Measurements from ENCODE around the gene CFAP92. TPM values are rescaled to one million over a fixed set of nuclear protein-coding genes. Genes with fewer than 3 reads are reported as not detected.

Gene CFAP92
- total RNA-seq, 1 donor from 2014 or later: 1.6 TPM

DNA sequence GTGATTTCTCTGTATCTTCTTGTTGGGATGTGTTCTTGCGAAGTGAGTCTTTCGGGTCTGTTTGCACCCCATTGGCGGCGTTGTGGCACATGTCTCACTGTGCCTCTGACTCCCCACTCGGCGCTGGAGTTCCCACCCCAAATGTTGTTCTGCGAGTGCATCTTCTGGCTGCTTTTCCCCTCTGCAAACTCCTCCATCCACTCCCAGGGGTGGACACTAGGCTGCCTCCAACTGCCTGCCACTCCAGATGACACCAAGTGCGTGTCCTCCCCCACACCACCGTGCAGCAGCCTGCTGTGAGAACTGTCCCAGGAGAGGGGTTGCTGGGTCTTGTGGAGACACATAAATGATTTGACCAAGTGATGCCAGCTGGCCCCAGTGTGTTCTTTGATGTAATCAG lies 24.9 kb upstream of the CFAP92 start:
- H3K27ac ChIP-seq (ENCODE audit: low read depth, low read length): no peak overlapping the region

DNA sequence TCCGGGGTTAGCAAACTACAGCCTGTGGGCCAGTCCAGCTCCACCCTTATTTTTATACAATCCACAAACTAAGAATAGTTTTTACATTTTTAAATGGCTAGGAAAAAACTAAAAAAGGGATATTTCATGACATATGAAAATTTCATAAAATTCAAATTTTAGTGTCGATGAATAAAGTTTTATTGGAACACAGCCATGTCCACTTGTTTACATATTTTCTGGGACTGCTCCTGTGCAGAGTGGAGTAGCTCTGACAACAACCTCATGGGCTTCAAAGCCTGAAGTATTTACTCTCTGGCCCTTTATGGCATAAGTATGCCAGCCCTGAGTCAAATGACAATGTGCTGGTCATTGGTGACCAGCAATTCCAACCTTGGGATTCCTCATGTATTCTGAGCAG lies 24.4 kb upstream of the CFAP92 start:
- Histone ChIP-seq H3K4me3 (ENCODE audit: low read length in 3 of 3) (no peak overlapping the region), H3K4me1 (ENCODE audit: control insufficient read depth in 3 of 3, insufficient read depth in 3 of 3, low read length in 3 of 3) (peaks cover 19 to 27% (median 22%) of the 10 kb centered on the region in 3 donors), H3K27ac (ENCODE audit: low read depth, low read length) (no peak overlapping the region), H3K36me3 (ENCODE audit: control insufficient read depth in 3 of 3, insufficient read depth in 3 of 3, low read length in 3 of 3) (no peaks in the 10 kb centered on the region), H3K27me3 (ENCODE audit: control insufficient read depth in 3 of 3, insufficient read depth in 3 of 3, low read length in 3 of 3) (no peaks in the 10 kb centered on the region), H3K9ac (ENCODE audit: low read depth in 1 of 3, low read length in 3 of 3) (no peak overlapping the region), H3K9me3 (ENCODE audit: control insufficient read depth in 3 of 3, low read length in 3 of 3) (no peaks in the 10 kb centered on the region)

More for the DNA sequence above, 24.9 kb upstream of the CFAP92 start:
- Histone ChIP-seq H3K4me3 (ENCODE audit: low read length in 3 of 3) (no peak overlapping the region), H3K9ac (ENCODE audit: low read depth in 1 of 3, low read length in 3 of 3) (no peak overlapping the region), H3K4me1 (ENCODE audit: control insufficient read depth in 3 of 3, insufficient read depth in 3 of 3, low read length in 3 of 3) (peaks cover 19 to 27% (median 22%) of the 10 kb centered on the region in 3 donors), H3K27me3 (ENCODE audit: control insufficient read depth in 3 of 3, insufficient read depth in 3 of 3, low read length in 3 of 3) (no peaks in the 10 kb centered on the region), H3K9me3 (ENCODE audit: control insufficient read depth in 3 of 3, low read length in 3 of 3) (no peaks in the 10 kb centered on the region), H3K36me3 (ENCODE audit: control insufficient read depth in 3 of 3, insufficient read depth in 3 of 3, low read length in 3 of 3) (no peaks in the 10 kb centered on the region)

DNA sequence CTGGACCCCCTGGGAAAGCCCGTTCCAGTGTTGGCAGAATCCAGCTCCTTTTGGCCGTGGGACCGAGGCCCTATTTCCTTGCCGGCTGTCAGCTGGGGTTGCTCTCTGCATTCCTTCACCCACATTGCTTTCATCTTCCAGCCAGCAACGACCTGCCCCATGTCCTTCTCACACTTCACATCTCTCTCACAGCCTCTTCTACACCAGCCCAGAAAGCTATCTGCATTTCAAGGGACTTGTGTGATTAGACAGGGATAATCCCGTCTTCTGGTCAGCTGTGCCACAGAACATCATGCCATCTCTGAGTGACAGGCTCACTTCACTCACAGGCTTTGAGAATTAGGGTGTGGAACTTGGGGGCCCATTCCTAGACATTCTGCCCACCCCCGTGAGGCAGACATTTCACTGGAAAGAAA lies 23.6 kb upstream of the CFAP92 start:
- no peaks in the 10 kb centered on the region for H3K36me3 ChIP-seq (ENCODE audit: control insufficient read depth in 3 of 3, insufficient read depth in 3 of 3, low read length in 3 of 3)
- no peak overlapping the region for H3K4me3 ChIP-seq (ENCODE audit: low read length in 3 of 3)
- peak overlapping the region; percentile 40 for H3K27ac ChIP-seq (ENCODE audit: low read depth, low read length)
- peak overlapping the region in 1 of 3 donors; percentile 33 for H3K9ac ChIP-seq (ENCODE audit: low read depth in 1 of 3, low read length in 3 of 3)
- no peaks in the 10 kb centered on the region for H3K27me3 ChIP-seq (ENCODE audit: control insufficient read depth in 3 of 3, insufficient read depth in 3 of 3, low read length in 3 of 3)
- H3K9me3 ChIP-seq (ENCODE audit: control insufficient read depth in 3 of 3, low read length in 3 of 3): no peaks in the 10 kb centered on the region
- peaks cover 19 to 27% (median 22%) of the 10 kb centered on the region in 3 donors for H3K4me1 ChIP-seq (ENCODE audit: control insufficient read depth in 3 of 3, insufficient read depth in 3 of 3, low read length in 3 of 3)

DNA sequence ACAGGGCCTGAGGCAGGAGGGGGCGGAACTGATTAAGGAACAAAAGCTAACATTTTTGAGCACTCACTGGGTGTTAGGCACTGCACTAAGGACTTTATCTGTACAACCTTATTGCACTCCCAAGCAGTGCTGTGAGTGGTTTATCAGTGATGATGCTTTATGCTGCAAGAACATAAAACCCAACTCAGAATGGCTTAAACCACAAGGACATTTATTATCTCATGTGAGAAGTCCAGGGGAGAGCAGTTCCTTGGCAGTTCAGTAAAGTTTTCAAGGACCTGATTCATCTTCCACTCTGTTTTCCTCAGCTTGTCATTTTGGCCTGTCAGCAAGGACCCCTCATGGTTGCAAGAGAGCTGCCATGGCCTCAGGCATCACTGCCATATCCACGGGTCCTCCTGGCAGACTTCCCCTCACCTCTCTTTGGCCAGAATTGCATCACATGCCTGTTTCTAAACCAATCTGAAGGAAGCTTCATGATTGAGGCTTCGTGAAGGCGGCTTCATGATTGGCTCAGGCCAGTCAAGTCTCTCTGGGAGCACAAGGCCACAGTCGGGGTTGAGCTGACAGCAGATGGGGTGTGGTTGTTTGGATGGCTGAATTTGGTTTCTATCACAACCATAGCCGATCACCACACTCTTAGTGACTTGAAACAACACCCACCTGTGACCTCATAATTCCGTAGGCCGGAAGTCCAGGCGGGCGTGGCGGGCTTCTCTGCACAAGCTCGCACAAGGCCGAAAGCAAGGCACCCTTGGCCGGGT lies 23.0 kb upstream of the CFAP92 start:
- no peak overlapping the region for H3K4me3 ChIP-seq (ENCODE audit: low read length in 3 of 3)
- H3K36me3 ChIP-seq (ENCODE audit: control insufficient read depth in 3 of 3, insufficient read depth in 3 of 3, low read length in 3 of 3): no peaks in the 10 kb centered on the region
- H3K4me1 ChIP-seq (ENCODE audit: control insufficient read depth in 3 of 3, insufficient read depth in 3 of 3, low read length in 3 of 3): peaks cover 19 to 24% (median 22%) of the 10 kb centered on the region in 3 donors
- H3K9ac ChIP-seq (ENCODE audit: low read depth in 1 of 3, low read length in 3 of 3): no peak overlapping the region
- H3K27me3 ChIP-seq (ENCODE audit: control insufficient read depth in 3 of 3, insufficient read depth in 3 of 3, low read length in 3 of 3): no peaks in the 10 kb centered on the region
- H3K27ac ChIP-seq (ENCODE audit: low read depth, low read length): peak overlapping the region; percentile 19
- no peaks in the 10 kb centered on the region for H3K9me3 ChIP-seq (ENCODE audit: control insufficient read depth in 3 of 3, low read length in 3 of 3)

DNA sequence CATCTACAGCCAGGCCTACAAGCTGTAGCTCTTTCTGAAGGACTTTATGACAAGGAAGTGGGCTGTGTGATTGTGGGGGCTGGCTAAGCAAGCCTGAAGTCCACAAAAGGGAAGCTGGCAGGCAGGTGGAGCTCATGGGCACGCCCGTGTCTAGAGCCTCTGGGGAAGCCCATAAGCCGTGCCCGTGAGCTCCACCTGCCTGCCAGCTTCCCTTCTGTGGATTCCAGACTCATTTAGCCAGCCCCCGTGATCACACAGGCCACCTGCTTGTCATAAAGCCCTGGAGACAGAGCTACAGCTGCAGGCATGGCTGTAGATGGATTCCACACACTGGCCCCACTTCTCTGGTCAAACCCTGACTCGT lies 22.5 kb upstream of the CFAP92 start:
- H3K9me3 ChIP-seq (ENCODE audit: control insufficient read depth in 3 of 3, low read length in 3 of 3): no peaks in the 10 kb centered on the region
- no peak overlapping the region for H3K9ac ChIP-seq (ENCODE audit: low read depth in 1 of 3, low read length in 3 of 3)
- no peak overlapping the region for H3K4me3 ChIP-seq (ENCODE audit: low read length in 3 of 3)
- peaks cover 19 to 24% (median 22%) of the 10 kb centered on the region in 3 donors for H3K4me1 ChIP-seq (ENCODE audit: control insufficient read depth in 3 of 3, insufficient read depth in 3 of 3, low read length in 3 of 3)
- H3K27me3 ChIP-seq (ENCODE audit: control insufficient read depth in 3 of 3, insufficient read depth in 3 of 3, low read length in 3 of 3): no peaks in the 10 kb centered on the region
- peaks cover 0 to 3% (median 0%) of the 10 kb centered on the region in 3 donors for H3K36me3 ChIP-seq (ENCODE audit: control insufficient read depth in 3 of 3, insufficient read depth in 3 of 3, low read length in 3 of 3)
- H3K27ac ChIP-seq (ENCODE audit: low read depth, low read length): peak overlapping the region; percentile 23

DNA sequence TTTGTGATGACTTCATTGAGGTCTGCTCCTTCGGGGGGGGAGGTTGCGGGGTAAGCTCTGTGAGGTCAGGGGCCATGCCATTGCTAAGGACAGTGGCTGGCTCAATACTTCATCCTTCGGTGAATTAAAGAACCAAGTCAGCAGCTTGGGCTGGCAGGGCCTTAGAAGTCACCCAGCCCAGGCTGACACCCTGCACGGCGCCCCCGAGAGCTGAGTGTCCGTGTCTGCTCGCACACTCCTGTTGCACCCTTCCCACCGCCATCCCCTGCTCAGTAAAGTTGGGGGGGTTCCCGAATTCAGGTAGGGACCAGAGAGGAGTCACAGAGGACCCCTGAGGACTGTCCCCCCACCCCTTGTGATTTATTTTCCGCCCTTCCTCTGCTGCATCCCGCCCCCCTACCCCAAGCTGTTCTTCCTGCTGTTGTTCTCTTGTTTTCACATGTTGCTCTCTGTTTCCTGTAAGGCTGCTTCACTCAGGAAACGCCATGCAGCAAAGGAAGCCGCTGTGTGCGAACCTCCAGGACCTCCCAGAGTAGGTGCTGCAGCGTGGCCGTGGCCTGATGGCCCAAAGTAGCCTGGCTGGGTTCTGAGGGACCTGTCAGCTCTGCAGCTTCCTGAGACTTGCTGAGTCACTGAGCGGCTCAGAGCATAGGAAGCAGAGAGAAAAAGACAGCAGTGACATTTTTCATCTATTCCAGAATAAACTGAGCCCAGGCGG lies 21.7 kb upstream of the CFAP92 start:
- H3K4me3 ChIP-seq (ENCODE audit: low read length in 3 of 3): no peak overlapping the region
- H3K27ac ChIP-seq (ENCODE audit: low read depth, low read length): peak overlapping the region; percentile 23
- no peak overlapping the region for H3K9ac ChIP-seq (ENCODE audit: low read depth in 1 of 3, low read length in 3 of 3)
- H3K27me3 ChIP-seq (ENCODE audit: control insufficient read depth in 3 of 3, insufficient read depth in 3 of 3, low read length in 3 of 3): no peaks in the 10 kb centered on the region
- peaks cover 0 to 3% (median 0%) of the 10 kb centered on the region in 3 donors for H3K36me3 ChIP-seq (ENCODE audit: control insufficient read depth in 3 of 3, insufficient read depth in 3 of 3, low read length in 3 of 3)
- H3K4me1 ChIP-seq (ENCODE audit: control insufficient read depth in 3 of 3, insufficient read depth in 3 of 3, low read length in 3 of 3): peaks cover 19 to 24% (median 19%) of the 10 kb centered on the region in 3 donors
- H3K9me3 ChIP-seq (ENCODE audit: control insufficient read depth in 3 of 3, low read length in 3 of 3): no peaks in the 10 kb centered on the region

DNA sequence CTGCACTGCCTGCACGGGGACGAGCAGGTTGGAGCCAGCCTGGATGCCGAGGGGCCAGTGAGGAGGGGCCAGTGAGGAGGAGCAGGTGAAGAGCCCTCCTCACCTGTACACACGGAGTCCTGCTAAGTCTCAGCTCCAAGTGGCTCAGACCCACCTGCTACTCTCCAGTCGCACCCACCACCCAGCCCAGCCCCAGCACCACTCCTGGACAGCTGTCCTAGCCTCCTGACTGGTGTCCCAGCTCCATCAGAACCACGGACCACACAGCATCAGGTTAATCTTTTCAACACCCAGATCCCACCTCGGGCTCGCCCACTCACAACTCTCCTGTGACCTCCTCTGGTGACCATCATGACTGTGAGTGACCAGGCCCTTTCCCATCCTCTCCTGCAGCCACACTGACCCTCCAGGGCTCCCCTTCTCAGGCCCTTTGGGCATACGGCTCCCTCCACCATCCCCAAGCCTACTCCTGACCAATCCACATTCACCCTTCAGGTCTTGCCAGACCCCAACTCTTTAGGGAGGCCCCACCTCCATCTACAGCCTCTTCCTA lies 21.0 kb upstream of the CFAP92 start:
- no peak overlapping the region for H3K9ac ChIP-seq (ENCODE audit: low read depth in 1 of 3, low read length in 3 of 3)
- no peak overlapping the region for H3K4me3 ChIP-seq (ENCODE audit: low read length in 3 of 3)
- no peaks in the 10 kb centered on the region for H3K9me3 ChIP-seq (ENCODE audit: control insufficient read depth in 3 of 3, low read length in 3 of 3)
- H3K36me3 ChIP-seq (ENCODE audit: control insufficient read depth in 3 of 3, insufficient read depth in 3 of 3, low read length in 3 of 3): peaks cover 0 to 3% (median 0%) of the 10 kb centered on the region in 3 donors
- H3K4me1 ChIP-seq (ENCODE audit: control insufficient read depth in 3 of 3, insufficient read depth in 3 of 3, low read length in 3 of 3): peaks cover 19 to 24% (median 19%) of the 10 kb centered on the region in 3 donors
- H3K27me3 ChIP-seq (ENCODE audit: control insufficient read depth in 3 of 3, insufficient read depth in 3 of 3, low read length in 3 of 3): no peaks in the 10 kb centered on the region
- H3K27ac ChIP-seq (ENCODE audit: low read depth, low read length): no peak overlapping the region

DNA sequence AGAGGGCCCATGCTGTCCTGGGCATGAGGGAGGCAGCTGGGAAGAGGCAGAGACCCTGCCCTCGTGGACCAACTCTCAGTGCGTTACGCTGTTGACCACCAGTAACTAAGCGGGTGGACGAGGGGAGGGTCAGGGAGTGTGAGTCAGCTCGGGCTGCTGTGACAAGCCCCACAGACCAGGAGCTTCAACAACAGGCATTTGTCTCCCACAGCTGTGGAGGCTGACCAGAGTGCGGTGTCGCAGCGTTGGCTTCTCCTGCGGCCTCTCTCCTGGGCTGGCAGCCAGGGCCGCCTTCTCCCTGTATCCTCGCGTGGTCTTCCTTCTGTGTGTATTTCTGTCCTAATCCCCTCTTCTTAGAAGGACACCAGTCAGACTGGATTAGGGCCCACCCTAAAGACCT lies 20.3 kb upstream of the CFAP92 start:
- Histone ChIP-seq H3K9me3 (ENCODE audit: control insufficient read depth in 3 of 3, low read length in 3 of 3) (no peaks in the 10 kb centered on the region), H3K4me3 (ENCODE audit: low read length in 3 of 3) (no peak overlapping the region), H3K4me1 (ENCODE audit: control insufficient read depth in 3 of 3, insufficient read depth in 3 of 3, low read length in 3 of 3) (peaks cover 19 to 24% (median 19%) of the 10 kb centered on the region in 3 donors), H3K27ac (ENCODE audit: low read depth, low read length) (no peak overlapping the region), H3K9ac (ENCODE audit: low read depth in 1 of 3, low read length in 3 of 3) (no peak overlapping the region), H3K36me3 (ENCODE audit: control insufficient read depth in 3 of 3, insufficient read depth in 3 of 3, low read length in 3 of 3) (peaks cover 0 to 5% (median 0%) of the 10 kb centered on the region in 3 donors), H3K27me3 (ENCODE audit: control insufficient read depth in 3 of 3, insufficient read depth in 3 of 3, low read length in 3 of 3) (no peaks in the 10 kb centered on the region)

DNA sequence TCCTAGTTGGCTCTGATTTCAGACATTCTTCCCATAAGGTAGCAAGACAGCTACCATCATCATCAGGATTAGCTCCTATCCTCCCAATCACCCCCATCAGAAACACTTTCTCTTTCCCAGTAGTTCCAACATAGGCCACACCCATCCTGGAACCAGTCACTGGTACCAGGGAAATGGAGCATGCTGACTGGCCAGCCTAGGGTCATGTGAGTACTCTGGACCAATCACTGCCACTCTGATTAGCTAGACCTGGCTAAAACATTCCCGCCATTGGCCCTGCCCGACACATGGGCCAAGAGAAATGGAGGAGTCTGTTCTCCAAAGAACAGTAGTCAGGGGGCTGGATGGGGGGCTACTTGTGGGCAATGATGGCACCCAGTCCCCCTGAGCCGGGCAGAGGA lies 19.6 kb upstream of the CFAP92 start:
- no peaks in the 10 kb centered on the region for H3K9me3 ChIP-seq (ENCODE audit: control insufficient read depth in 3 of 3, low read length in 3 of 3)
- peaks cover 19 to 26% (median 21%) of the 10 kb centered on the region in 3 donors for H3K4me1 ChIP-seq (ENCODE audit: control insufficient read depth in 3 of 3, insufficient read depth in 3 of 3, low read length in 3 of 3)
- no peak overlapping the region for H3K27ac ChIP-seq (ENCODE audit: low read depth, low read length)
- peaks cover 0 to 5% (median 0%) of the 10 kb centered on the region in 3 donors for H3K36me3 ChIP-seq (ENCODE audit: control insufficient read depth in 3 of 3, insufficient read depth in 3 of 3, low read length in 3 of 3)
- H3K27me3 ChIP-seq (ENCODE audit: control insufficient read depth in 3 of 3, insufficient read depth in 3 of 3, low read length in 3 of 3): no peaks in the 10 kb centered on the region
- H3K9ac ChIP-seq (ENCODE audit: low read depth in 1 of 3, low read length in 3 of 3): no peak overlapping the region
- no peak overlapping the region for H3K4me3 ChIP-seq (ENCODE audit: low read length in 3 of 3)
